C1 segment of cervical spinal cord (tissue), 14 donors: ENCODE data around the gene EEF2K.
"Not testable (repeated sequence)": the region's sequence is repeated elsewhere in the genome, so short reads cannot be mapped to it uniquely, and the experiment has no call there.

Experiments used
- DNase-seq, 14 donors: peaks; one replicate each; lab custom pipeline; 2025; lab: John Stamatoyannopoulos, UW

Gene EEF2K

DNA sequence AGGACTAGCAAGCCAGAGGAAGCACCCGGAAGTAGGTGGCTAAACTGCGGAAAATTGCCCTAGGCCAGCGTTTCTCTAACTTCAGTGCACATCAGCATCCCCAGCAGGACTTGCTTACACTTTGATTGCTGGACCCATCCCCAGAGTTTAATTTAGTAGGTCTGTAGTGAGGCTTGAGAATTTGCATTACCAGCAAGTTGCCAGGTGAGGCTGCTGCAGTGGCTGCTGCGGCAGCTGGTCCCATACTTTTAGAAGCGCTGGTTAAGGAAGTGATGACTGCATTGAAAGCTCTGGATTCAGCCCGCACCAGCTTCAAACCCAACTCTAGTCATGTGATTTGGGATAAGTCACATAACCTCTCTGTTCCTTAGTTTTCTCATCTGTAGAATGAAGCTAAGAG, 4.2 kb downstream of the EEF2K start:
- no peak for DNase-seq

- no peak for DNase-seq
Measured at GRCh38 chr16:22210854-22211253, 4.8 kb downstream of the EEF2K start.

- peak in 1 of 14 donors; percentile 55 for DNase-seq
Measured at GRCh38 chr16:22213236-22213635, 7.2 kb downstream of the EEF2K start.

- DNase-seq = no peak
Measured at GRCh38 chr16:22213801-22214200, 7.7 kb downstream of the EEF2K start.

- no peak for DNase-seq
Measured at GRCh38 chr16:22214402-22214801, 8.3 kb downstream of the EEF2K start.

GRCh38 chr16:22214889-22215288, 8.8 kb downstream of the EEF2K start:
- DNase-seq = no peak

DNA sequence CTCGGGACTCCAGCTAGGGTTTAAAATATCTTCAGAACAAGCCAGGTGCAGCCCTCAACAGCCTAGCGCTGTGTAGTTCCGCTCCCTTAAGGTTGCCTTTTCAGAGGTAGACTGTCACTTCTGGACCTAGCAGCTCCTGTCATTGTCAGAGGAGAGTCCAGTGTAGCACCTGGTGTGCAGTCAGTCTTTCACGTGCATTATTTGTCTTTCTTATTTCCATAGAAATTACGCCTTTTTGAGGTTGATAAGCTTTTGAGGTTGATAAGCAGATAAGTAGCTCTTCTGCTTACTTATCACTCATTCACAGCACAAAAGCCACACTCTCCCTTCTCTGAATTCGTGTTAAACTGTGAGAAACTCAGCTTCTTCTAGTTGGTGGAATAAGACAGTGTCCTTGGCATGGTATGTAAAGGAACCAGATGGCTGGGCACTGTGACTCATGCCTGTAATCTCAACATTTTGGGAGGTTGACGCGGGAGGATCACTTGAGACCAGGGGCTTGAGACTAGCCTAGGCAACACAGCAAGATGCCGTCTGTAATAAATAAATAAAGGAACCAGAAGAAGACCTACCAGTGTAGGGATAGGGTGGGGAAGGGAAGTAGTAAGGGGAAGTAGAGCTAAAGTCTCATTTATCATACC, 10.2 kb downstream of the EEF2K start:
- DNase-seq = peak in 1 of 14 donors; percentile 86

- not testable (repeated sequence) for DNase-seq
Measured at GRCh38 chr16:22216832-22217225, 10.8 kb downstream of the EEF2K start.

GRCh38 chr16:22217890-22218730, 12.0 kb downstream of the EEF2K start:
- DNase-seq = peak in 1 of 14 donors; percentile 11

GRCh38 chr16:22219389-22220068, 13.5 kb downstream of the EEF2K start:
- DNase-seq = no peak

- no peak for DNase-seq
Measured at GRCh38 chr16:22220069-22220440, 14.0 kb downstream of the EEF2K start.

DNA sequence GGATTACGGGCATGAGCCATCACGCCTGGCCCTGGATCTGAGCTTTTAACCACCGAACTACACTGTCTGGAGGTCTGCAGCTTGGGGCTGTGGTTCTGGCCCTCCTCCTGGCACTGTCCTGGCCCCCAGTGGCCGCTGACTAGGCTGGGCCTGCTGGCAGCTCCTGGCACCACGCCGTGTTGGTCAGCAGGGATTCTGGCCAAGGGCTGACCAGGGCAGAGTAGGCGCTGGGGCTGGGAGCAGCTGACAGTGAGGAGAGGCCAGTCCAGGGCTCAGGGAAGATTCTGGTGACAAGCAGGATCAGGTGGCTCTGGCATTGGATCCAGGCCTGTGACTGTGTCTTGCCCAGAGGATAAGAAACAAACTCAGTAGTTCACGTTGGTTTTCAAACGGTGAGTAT, 14.6 kb downstream of the EEF2K start:
- DNase-seq = peak in 12 of 14 donors; percentile 17 to 85 (median 62)

DNA sequence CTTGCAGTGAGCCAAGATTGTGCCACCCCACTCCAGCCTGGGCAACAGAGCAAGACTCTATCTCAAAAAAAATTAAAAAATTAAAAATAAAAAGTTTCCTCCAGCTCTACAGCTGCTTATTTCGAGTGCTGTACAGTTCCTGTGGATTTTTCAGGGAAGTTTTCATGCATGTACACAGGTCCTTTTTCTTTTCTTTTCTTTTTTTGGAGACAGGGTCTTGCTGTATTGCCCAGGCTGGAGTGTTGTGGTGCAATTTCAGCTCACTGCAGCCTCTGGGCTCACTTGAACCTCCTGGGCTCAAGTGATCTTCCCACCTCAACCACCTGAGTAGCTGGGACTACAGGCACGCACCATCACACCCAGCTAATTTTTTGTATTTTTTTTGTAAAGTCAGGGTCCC, 15.9 kb downstream of the EEF2K start:
- no peak for DNase-seq

- DNase-seq = no peak
Measured at GRCh38 chr16:22222998-22223397, 16.9 kb downstream of the EEF2K start.

GRCh38 chr16:22225060-22225459, 19.0 kb downstream of the EEF2K start:
- DNase-seq = peak in 4 of 14 donors; percentile 9 to 17 (median 15)

DNA sequence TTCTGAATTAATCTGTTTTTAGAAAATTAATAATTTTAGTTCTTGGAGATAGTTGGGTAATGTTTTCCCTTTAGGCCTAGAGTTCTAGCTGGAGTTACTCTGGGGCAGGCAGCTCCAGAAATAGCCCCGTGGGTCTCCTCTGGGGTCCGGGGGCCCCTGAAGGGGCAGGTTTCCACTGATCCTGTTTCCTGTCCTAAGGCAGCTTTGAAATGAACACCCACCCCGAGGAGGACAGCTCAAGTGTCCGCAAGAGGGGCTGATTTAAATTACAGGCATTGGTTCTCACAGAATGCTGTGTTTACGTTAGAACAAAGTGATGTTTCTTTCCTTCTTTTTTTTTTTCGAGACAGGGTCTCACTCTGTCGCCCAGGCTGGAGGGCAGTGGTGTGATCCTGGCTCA, 23.8 kb downstream of the EEF2K start:
- no peak for DNase-seq

DNA sequence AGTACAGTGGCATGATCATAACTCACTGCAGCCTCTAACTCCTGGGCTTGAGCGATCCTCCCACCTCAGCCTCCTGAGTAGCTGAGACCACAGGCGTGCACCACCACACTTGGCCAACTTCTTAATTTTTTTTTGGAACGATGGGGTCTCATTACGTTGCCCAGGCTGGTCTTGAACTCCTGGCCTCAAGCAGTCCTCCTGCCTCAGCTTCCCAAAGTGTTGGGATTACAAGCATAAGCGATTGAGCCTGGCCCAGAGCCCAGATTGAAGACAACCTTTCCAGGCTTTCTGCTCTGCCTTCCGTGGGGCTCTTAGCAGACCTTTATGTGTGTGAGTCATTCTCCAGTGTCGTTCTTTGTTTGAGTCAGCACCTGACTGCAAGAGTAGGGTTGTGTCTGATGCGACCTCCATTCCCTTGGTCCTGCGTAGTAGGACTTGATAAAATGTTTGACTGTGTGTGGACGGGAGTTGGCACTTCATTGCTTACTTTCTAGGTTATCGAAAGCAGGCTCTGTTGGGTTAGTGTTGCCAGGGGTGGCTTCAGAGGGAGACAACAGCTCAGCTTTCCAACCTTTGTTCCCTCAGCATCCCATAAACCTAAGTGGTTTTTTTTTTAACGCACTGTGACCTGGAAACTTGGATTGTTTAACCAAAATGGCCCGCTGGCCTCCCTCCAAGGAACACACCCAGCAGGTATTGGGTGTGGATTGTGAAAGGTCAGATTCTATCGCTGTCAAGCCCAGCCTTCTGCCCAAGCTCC, 26.4 kb downstream of the EEF2K start:
- DNase-seq = no peak

- DNase-seq = peak in 1 of 14 donors; percentile 64
Measured at GRCh38 chr16:22233037-22233372, 26.9 kb downstream of the EEF2K start.

DNA sequence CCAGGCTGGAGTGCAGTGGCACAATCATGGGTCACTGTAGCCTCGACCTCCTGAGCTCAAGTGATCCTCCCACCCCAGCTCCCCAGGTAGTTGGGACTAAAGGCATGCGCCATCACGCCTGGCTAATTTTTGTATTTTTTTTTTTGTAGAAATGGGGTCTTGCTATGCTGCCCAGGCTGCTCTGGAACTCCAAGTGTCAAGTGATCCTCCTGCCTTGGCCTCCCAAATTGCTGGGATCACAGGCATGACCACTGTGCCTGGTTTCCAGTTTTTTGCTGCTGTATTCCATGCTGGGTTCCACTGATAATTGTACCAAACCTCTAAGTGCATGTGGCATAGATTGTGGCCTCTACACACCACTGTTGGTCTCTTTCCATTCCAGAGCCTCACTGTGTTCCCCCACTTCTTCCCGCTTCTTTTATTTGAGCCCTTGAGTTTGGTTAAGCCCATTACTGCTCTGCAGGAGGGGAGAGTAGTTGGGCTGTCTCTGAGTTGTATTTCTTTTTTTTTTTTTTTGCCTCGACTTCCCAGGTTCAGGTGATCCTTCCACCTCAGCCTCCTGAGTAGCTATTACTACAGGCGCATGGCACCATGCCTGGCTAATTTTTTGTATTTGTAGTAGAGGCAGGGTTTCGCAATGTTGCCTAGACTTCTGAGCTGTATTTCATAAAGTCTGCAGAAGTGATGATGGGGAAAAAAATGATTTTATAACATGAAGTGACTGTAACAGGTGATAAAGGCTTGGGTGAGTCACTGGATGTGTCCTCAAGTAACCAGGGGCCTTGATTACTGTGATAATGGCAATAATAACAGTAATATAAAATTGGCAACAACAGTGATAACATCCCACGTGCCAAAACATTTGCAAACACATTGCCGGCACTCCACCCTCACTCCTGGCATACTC, 30.0 kb downstream of the EEF2K start:
- no peak for DNase-seq

- DNase-seq = no peak
Measured at GRCh38 chr16:22239131-22239805, 33.2 kb downstream of the EEF2K start.
